Astrocyte of the cerebellum (primary cell): ENCODE measurements around the gene RBM15B.
A peak's percentile ranks its signal among the peaks of the same experiment; 100 is the strongest.

Experiments used
- DNase-seq: peaks from one replicate; pipeline ENCODE4 v3.0.0-alpha.2; 2011; ENCODE audit warnings: low read depth
- H3K4me3 ChIP-seq: 2 replicates; pipeline ENCODE4 v1.5.1; 2011; ENCODE audit warnings: mild to moderate bottlenecking, low read depth, low read length, moderate library complexity
- in situ Hi-C: cut with HindIII; loops from 2 replicates; pipeline ENCODE4 v1.10.0; 2017; ENCODE audit warnings: low sequenced_read_pairs
- TF ChIP-seq, protein P1 (sequence below): IDR thresholded peaks from 2 replicates; pipeline ENCODE4 v1.5.1; 2012; ENCODE audit warnings: low read length, low read depth, moderate library complexity, mild to moderate bottlenecking; ENCODE audit errors: missing control alignments

The RBM15B gene

DNA sequence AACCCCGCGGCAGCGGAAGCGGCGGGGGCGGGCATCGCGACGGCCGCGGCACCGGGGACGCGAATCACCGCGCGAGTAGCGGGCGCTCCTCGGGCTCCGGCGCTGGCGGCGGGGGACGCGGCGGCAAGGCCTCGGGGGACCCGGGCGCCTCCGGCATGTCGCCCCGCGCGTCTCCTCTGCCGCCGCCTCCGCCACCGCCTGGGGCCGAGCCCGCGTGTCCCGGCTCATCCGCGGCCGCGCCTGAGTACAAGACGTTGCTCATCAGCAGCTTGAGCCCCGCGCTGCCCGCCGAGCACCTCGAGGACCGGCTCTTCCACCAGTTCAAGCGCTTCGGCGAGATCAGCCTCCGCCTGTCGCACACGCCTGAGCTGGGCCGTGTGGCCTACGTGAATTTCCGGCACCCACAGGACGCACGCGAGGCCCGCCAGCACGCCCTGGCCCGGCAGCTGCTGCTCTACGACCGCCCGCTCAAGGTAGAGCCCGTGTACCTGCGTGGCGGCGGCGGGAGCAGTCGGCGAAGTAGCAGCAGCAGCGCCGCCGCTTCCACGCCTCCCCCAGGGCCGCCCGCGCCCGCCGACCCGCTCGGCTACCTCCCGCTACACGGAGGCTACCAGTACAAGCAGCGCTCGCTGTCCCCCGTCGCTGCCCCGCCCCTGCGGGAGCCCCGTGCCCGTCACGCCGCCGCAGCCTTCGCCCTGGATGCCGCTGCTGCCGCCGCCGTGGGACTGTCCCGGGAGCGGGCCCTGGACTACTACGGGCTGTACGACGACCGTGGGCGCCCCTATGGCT is 675 bp downstream of the RBM15B start:
- peak overlapping the region; percentile 64 for H3K4me3 ChIP-seq
- DNase-seq: no peak
- TF ChIP-seq, protein P1, sequence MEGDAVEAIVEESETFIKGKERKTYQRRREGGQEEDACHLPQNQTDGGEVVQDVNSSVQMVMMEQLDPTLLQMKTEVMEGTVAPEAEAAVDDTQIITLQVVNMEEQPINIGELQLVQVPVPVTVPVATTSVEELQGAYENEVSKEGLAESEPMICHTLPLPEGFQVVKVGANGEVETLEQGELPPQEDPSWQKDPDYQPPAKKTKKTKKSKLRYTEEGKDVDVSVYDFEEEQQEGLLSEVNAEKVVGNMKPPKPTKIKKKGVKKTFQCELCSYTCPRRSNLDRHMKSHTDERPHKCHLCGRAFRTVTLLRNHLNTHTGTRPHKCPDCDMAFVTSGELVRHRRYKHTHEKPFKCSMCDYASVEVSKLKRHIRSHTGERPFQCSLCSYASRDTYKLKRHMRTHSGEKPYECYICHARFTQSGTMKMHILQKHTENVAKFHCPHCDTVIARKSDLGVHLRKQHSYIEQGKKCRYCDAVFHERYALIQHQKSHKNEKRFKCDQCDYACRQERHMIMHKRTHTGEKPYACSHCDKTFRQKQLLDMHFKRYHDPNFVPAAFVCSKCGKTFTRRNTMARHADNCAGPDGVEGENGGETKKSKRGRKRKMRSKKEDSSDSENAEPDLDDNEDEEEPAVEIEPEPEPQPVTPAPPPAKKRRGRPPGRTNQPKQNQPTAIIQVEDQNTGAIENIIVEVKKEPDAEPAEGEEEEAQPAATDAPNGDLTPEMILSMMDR: no peak
- in situ Hi-C loops: no loop called here

DNA sequence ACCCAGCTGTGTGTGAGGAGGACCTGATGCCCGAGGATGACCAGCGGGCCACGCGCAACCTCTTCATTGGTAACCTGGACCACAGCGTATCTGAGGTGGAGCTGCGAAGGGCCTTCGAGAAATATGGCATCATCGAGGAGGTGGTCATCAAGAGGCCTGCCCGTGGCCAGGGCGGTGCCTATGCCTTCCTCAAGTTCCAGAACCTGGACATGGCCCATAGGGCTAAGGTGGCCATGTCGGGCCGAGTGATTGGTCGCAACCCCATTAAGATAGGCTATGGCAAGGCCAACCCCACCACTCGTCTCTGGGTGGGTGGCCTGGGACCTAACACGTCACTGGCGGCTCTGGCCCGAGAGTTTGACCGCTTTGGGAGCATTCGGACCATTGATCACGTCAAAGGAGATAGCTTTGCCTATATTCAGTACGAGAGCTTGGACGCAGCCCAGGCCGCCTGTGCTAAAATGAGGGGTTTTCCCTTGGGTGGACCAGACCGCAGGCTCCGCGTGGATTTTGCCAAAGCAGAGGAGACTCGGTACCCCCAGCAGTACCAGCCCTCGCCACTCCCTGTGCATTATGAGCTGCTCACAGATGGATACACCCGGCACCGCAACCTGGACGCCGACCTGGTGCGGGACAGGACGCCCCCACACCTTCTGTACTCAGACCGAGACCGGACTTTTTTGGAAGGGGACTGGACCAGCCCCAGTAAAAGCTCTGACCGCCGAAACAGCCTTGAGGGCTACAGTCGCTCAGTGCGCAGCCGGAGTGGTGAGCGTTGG is 1.5 kb downstream of the RBM15B start:
- in situ Hi-C loops: no loop called here
- DNase-seq: no peak
- peak overlapping the region; percentile 64 for H3K4me3 ChIP-seq
- TF ChIP-seq, protein P1: no peak

DNA sequence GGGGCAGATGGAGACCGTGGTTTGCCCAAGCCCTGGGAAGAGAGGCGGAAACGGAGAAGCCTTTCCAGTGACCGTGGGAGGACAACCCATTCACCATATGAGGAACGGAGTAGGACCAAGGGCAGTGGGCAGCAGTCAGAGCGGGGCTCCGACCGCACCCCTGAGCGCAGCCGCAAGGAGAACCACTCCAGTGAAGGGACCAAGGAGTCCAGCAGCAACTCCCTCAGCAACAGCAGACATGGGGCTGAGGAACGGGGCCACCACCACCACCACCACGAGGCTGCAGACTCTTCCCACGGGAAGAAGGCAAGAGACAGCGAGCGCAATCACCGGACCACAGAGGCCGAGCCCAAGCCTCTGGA is 2.0 kb downstream of the RBM15B start:
- in situ Hi-C loops: no loop called here
- TF ChIP-seq, protein P1: no peak

DNA sequence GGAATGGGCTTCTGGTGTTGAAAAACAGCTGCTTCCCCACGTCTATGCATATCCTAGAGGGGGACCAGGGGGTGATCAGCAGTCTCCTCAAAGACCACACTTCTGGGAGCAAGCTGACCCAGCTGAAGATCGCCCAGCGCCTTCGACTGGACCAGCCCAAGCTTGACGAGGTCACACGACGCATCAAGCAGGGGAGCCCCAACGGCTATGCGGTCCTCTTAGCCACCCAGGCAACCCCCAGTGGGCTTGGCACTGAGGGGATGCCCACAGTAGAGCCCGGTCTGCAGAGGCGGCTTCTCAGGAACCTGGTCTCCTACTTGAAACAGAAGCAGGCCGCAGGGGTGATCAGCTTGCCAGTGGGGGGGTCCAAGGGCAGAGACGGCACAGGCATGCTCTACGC is 2.5 kb downstream of the RBM15B start:
- DNase-seq: no peak

More for the DNA sequence above, 2.0 kb downstream of the RBM15B start:
- no peak overlapping the region for H3K4me3 ChIP-seq
- no peak for DNase-seq

DNA sequence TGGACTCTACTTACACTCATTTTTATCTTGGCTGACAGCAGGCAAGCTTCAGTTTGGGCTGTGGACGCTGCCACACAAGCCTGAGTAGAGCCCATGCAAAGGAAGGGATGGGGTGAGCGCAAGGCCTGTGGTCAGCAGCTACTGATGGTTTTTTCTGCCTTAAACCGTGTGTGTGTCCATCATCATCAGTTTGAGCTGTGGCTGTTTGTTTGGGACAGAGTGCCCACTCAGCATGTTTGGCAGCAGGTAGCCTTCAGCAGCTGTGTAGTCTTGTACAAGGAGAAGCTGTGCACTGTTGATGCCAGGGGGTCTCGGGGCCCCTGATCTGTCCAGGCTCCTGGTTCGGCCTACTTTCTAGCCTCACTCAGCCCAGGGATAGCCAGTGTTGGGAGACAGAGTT is 3.5 kb downstream of the RBM15B start:
- in situ Hi-C loops: no loop called here
- no peak overlapping the region for H3K4me3 ChIP-seq
- no peak for DNase-seq
- TF ChIP-seq, protein P1: no peak

More for the DNA sequence above, 2.5 kb downstream of the RBM15B start:
- H3K4me3 ChIP-seq: no peak overlapping the region
- in situ Hi-C loops: no loop called here
- TF ChIP-seq, protein P1: no peak

DNA sequence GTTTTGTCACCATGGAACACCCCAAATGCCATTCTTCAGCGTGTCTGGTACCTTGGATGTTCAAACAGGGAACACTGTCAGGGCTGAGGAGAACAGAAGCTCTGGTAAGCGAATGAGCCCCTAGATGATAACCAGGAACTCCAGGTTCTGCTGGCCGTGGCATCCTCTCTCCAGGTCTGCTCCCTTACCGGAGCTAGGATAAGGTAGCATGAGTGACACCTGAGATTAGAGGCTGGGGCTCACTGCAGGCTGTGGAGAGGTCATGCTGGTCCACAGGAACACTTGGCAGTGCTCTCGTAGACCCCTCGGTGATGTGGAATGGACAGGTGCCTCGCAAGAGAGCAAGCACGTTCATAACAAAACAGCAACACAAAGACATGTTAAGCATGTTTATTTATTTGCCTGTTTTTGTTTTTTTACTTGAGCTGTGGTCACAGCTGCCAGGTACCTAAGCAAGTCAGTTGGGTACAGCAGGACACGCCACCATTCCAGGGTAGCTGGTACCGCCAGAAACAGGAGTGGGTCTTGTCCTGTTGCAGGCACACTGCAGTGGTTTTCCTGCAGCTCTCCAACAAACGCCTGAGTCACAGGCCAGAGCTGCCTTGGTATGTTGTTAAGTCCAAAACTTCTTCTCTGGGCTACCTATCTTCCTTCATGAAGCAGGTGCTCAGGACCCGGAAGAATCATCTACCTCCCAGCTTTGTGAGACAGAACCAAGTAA is 4.6 kb downstream of the RBM15B start:
- TF ChIP-seq, protein P1: no peak
- no peak for DNase-seq
- in situ Hi-C loops: no loop called here
- no peak overlapping the region for H3K4me3 ChIP-seq
